ENCODE results near the gene TFPT. TPM values are rescaled to one million over a fixed set of nuclear protein-coding genes. Genes with fewer than 3 reads are reported as not detected.

The TFPT gene
- total and polyA plus RNA-seq, 2 of the 13 experiments (the other 11 are each of a cell fraction or from before 2014, with no cell fraction given) = 8.4 to 10.7 TPM

DNA sequence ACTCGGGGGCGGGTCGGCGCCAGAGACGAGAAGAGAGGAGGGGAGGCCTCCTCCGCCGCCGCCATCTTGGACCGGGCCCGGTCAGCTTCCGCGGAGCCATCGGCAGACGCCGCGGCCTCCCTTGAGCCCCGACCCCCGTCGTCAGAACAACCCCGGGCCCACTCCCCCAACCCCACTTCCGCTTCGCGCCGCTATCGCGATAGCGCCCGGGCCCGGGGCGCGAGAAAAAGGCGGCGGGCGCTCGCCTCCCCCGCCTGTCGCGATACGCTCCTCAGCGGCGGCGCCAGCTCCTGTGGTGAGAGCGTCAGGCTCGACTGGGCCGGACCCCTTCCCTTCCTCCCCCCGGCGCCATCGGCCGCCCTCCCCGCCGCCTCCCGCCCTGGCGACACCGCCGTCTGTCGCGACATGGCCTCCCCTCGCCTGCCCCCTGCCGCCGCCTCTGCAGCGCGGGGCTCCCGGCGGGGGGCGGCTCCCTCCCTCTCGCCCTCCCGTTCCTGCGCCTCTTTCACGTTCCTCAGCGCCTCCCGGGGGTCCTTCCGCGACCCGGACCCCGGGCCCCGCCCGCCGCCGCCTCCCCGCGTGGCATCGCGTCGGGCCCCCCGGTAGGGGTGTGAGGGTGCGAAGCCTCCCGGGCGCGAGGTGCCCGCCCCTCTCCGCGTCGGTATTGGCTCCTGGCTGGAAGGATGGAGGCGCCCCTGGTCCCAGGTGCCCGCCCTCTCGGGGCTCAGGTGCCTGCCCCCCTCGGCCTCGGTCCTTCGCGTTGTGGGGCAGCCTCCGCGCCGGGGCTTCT is 22.4 kb upstream of the TFPT start, which contains the start of gene CNOT3 (continued):
- TF ChIP-seq, protein P1, sequence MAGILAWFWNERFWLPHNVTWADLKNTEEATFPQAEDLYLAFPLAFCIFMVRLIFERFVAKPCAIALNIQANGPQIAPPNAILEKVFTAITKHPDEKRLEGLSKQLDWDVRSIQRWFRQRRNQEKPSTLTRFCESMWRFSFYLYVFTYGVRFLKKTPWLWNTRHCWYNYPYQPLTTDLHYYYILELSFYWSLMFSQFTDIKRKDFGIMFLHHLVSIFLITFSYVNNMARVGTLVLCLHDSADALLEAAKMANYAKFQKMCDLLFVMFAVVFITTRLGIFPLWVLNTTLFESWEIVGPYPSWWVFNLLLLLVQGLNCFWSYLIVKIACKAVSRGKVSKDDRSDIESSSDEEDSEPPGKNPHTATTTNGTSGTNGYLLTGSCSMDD (CRISPR knock-in tag; IDR thresholded peaks at IDR 0.05) = no peak
- TF ChIP-seq ZNF530 (CRISPR knock-in tag; IDR thresholded peaks at IDR 0.05; ENCODE audit: low read depth) (no peak), MTF1 (CRISPR knock-in tag; IDR thresholded peaks at IDR 0.05) (no peak), THYN1 (CRISPR knock-in tag; IDR thresholded peaks at IDR 0.05; ENCODE audit: borderline replicate concordance, low read depth) (no peak), TCF7L2 (IDR thresholded peaks at IDR 0.05; ENCODE audit: low read depth, low read length) (no peak), ZNF792 (CRISPR knock-in tag; IDR thresholded peaks at IDR 0.05) (no peak), ZNF282 (IDR thresholded peaks at IDR 0.05; ENCODE audit: partially characterized antibody) (no peak), SRSF1 (optimal IDR thresholded peaks at IDR 0.05; ENCODE audit: low read depth, low read length) (peak; percentile 44), ZNF879 (CRISPR knock-in tag; IDR thresholded peaks at IDR 0.05) (no peak), NPAS2 (CRISPR knock-in tag; IDR thresholded peaks at IDR 0.05; ENCODE audit: borderline replicate concordance) (no peak), KDM3A (CRISPR knock-in tag; IDR thresholded peaks at IDR 0.05; ENCODE audit: low read depth) (no peak), ZC3H4 (CRISPR knock-in tag; IDR thresholded peaks at IDR 0.05; ENCODE audit: borderline replicate concordance) (no peak), ZNF737 (CRISPR knock-in tag; IDR thresholded peaks at IDR 0.05; ENCODE audit: borderline replicate concordance) (no peak)
- TF ChIP-seq, protein P2, sequence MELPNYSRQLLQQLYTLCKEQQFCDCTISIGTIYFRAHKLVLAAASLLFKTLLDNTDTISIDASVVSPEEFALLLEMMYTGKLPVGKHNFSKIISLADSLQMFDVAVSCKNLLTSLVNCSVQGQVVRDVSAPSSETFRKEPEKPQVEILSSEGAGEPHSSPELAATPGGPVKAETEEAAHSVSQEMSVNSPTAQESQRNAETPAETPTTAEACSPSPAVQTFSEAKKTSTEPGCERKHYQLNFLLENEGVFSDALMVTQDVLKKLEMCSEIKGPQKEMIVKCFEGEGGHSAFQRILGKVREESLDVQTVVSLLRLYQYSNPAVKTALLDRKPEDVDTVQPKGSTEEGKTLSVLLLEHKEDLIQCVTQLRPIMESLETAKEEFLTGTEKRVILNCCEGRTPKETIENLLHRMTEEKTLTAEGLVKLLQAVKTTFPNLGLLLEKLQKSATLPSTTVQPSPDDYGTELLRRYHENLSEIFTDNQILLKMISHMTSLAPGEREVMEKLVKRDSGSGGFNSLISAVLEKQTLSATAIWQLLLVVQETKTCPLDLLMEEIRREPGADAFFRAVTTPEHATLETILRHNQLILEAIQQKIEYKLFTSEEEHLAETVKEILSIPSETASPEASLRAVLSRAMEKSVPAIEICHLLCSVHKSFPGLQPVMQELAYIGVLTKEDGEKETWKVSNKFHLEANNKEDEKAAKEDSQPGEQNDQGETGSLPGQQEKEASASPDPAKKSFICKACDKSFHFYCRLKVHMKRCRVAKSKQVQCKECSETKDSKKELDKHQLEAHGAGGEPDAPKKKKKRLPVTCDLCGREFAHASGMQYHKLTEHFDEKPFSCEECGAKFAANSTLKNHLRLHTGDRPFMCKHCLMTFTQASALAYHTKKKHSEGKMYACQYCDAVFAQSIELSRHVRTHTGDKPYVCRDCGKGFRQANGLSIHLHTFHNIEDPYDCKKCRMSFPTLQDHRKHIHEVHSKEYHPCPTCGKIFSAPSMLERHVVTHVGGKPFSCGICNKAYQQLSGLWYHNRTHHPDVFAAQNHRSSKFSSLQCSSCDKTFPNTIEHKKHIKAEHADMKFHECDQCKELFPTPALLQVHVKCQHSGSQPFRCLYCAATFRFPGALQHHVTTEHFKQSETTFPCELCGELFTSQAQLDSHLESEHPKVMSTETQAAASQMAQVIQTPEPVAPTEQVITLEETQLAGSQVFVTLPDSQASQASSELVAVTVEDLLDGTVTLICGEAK (IDR thresholded peaks at IDR 0.05) = no peak
- TF ChIP-seq, protein P2 (CRISPR knock-in tag; IDR thresholded peaks at IDR 0.05) = 0 out of 2 replicates have a peak, but pooled peaks have one; percentile 25
- TF ChIP-seq, protein P3, sequence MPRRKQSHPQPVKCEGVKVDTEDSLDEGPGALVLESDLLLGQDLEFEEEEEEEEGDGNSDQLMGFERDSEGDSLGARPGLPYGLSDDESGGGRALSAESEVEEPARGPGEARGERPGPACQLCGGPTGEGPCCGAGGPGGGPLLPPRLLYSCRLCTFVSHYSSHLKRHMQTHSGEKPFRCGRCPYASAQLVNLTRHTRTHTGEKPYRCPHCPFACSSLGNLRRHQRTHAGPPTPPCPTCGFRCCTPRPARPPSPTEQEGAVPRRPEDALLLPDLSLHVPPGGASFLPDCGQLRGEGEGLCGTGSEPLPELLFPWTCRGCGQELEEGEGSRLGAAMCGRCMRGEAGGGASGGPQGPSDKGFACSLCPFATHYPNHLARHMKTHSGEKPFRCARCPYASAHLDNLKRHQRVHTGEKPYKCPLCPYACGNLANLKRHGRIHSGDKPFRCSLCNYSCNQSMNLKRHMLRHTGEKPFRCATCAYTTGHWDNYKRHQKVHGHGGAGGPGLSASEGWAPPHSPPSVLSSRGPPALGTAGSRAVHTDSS (CRISPR knock-in tag; conservative IDR thresholded peaks at IDR 0.05) = no peak
- TF ChIP-seq, protein P4, sequence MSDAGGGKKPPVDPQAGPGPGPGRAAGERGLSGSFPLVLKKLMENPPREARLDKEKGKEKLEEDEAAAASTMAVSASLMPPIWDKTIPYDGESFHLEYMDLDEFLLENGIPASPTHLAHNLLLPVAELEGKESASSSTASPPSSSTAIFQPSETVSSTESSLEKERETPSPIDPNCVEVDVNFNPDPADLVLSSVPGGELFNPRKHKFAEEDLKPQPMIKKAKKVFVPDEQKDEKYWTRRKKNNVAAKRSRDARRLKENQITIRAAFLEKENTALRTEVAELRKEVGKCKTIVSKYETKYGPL (CRISPR knock-in tag; IDR thresholded peaks at IDR 0.05) = no peak
- TF ChIP-seq, protein P5, sequence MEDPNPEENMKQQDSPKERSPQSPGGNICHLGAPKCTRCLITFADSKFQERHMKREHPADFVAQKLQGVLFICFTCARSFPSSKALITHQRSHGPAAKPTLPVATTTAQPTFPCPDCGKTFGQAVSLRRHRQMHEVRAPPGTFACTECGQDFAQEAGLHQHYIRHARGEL (CRISPR knock-in tag; IDR thresholded peaks at IDR 0.05) = no peak
